BJ (cell line): Measurements from ENCODE around the gene DNAI7. TPM values are rescaled to one million over a fixed set of nuclear protein-coding genes. Genes with fewer than 3 reads are reported as not detected.
A peak's percentile ranks its signal among the peaks of the same experiment; 100 is the strongest.

Source experiments
- CTCF ChIA-PET: fragments of 350-600 bp; formaldehyde crosslinking; extraction: SDS; loops from one replicate; lab custom pipeline; 2021; ENCODE audit warnings: antibody characterized with exemption, inconsistent platforms; lab: Yijun Ruan, JAX
- POLR2A ChIA-PET: fragments of 300-600 bp; sonication (Branson Sonifier 250); formaldehyde crosslinking; extraction: SDS; loops from one replicate; lab custom pipeline; 2021; ENCODE audit warnings: antibody characterized with exemption; lab: Charles Lee
- DNase-seq: peaks from one replicate; pipeline ENCODE4 v3.0.0-alpha.2; 2011; ENCODE audit warnings: low read depth
- H3K27me3 ChIP-seq: 2 replicates; pipeline ENCODE4 v1.6.0; 2011; ENCODE audit warnings: low read length; ENCODE audit not compliant: control insufficient read depth, insufficient read depth
- H3K36me3 ChIP-seq: 2 replicates; pipeline ENCODE4 v1.5.1; 2011; ENCODE audit warnings: low read length; ENCODE audit not compliant: control insufficient read depth, insufficient read depth
- H3K4me3 ChIP-seq: 2 replicates; pipeline ENCODE4 v1.5.1; 2011; ENCODE audit warnings: low read depth, mild to moderate bottlenecking, control low read depth, low read length
- CTCF ChIP-seq: IDR thresholded peaks from 2 replicates; pipeline ENCODE4 v1.5.1; 2011; ENCODE audit warnings: low read depth, mild to moderate bottlenecking, control low read depth, inconsistent platforms, low read length, moderate library complexity; ENCODE audit not compliant: insufficient read depth
- polyA plus RNA-seq: library from polyadenylated mRNA; depleted of rRNA; stranded (reverse); fragments of >200 nt; gene quantifications from 2 replicates; pipeline ENCODE4 v1.2.3, GENCODE V29; 2011

DNAI7 gene
- polyA plus RNA-seq, 1 experiment, result 0.11 TPM

- CTCF ChIA-PET, result no interaction called here
- POLR2A ChIA-PET, result no interaction called here
- H3K4me3 ChIP-seq, result no peak overlapping the region
- DNase-seq, result no peak
- no peaks in the 10 kb centered on the region for H3K27me3 ChIP-seq
- H3K36me3 ChIP-seq, result 0 out of 2 replicates have a peak, but pooled peaks cover 1% of the 10 kb centered on the region
- TF ChIP-seq CTCF, result no peak
Observed at GRCh38 chr12:25207411-25207810, 12.5 kb upstream of the DNAI7 start.

GRCh38 chr12:25202137-25202536 is 7.2 kb upstream of the DNAI7 start:
- Histone ChIP-seq H3K36me3 (0 out of 2 replicates have a peak, but pooled peaks cover 1% of the 10 kb centered on the region), H3K4me3 (no peak overlapping the region), H3K27me3 (no peaks in the 10 kb centered on the region)
- DNase-seq, result no peak
- POLR2A ChIA-PET, result no interaction called here
- TF ChIP-seq CTCF, result no peak
- CTCF ChIA-PET, result interaction anchor here (1.5 kb wide), 1 partner anchor 186 kb away, joined by 4 read pairs; no protein-coding TSS in a partner anchor

GRCh38 chr12:25200703-25201102 is 5.7 kb upstream of the DNAI7 start:
- peak; percentile 25 for DNase-seq
- no peak for TF ChIP-seq CTCF
- CTCF ChIA-PET, result interaction anchor here (1.5 kb wide), 1 partner anchor 187 kb away, joined by 4 read pairs; no protein-coding TSS in a partner anchor
- POLR2A ChIA-PET, result no interaction called here
- no peaks in the 10 kb centered on the region for H3K27me3 ChIP-seq
- H3K4me3 ChIP-seq, result no peak overlapping the region
- H3K36me3 ChIP-seq, result 0 out of 2 replicates have a peak, but pooled peaks cover 1% of the 10 kb centered on the region

GRCh38 chr12:25197608-25198007 is 2.6 kb upstream of the DNAI7 start:
- Histone ChIP-seq H3K36me3 (no peaks in the 10 kb centered on the region), H3K4me3 (no peak overlapping the region), H3K27me3 (no peaks in the 10 kb centered on the region)
- DNase-seq, result no peak
- no peak for TF ChIP-seq CTCF
- CTCF ChIA-PET, result interaction anchor here (1.4 to 2.6 kb wide), 3 partner anchors 12 to 44 kb away, joined by 4 to 15 read pairs (median 6); no protein-coding TSS in a partner anchor
- POLR2A ChIA-PET, result no interaction called here

GRCh38 chr12:25194722-25195055 is 271 bp downstream of the DNAI7 start:
- ChIA-PET CTCF (interaction anchor here (0.8 to 1.7 kb wide), 3 partner anchors 47 to 635 kb away, joined by 3 to 10 read pairs (median 4); no protein-coding TSS in a partner anchor), POLR2A (interaction anchor here (0.6 kb wide), 1 partner anchor 127 kb away, joined by 4 read pairs; no protein-coding TSS in a partner anchor)
- TF ChIP-seq CTCF, result no peak

More at GRCh38 chr12:25194722-25195055, 271 bp downstream of the DNAI7 start:
- H3K27me3 ChIP-seq, result no peaks in the 10 kb centered on the region
- no peak for DNase-seq
- no peaks in the 10 kb centered on the region for H3K36me3 ChIP-seq
- H3K4me3 ChIP-seq, result peak overlapping the region; percentile 93
